ENCODE data around the gene CCDC74B.
"Not testable (repeated sequence)": the region's sequence is repeated elsewhere in the genome, so short reads cannot be mapped to it uniquely, and the experiment has no call there.

CCDC74B gene

DNA sequence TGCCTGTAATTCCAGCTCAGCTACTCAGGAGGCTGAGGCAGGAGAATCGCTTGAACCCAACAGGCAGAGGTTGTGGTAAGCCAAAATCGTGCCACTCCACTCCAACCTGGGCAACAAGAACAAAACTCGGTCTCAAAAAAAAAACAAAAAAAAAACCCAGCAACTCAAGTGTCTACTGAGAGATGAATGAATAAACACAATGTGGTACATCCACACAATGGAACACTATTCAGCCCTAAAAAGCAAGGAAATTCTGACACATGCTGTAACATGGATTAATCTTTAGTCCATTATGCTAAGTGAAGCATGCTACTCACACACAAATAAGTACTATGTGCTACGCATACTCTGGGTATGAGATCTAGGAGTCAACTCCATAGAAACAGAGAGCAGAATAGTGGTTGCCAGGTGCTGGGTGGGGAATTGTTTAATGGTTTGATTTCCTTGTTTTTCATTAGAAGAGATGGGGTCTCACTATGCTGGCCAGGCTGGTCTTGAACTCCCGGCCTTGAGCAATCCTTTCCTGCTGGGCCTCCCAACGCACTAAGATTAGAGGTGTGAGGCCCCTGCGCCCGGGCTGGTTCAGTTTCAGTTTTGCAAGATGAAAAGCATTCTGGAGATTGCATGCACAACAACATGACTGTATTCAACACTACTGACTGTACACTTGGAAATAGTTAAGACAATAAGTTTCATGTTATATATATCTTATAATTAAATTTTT, 20.5 kb upstream of the CCDC74B start:
- no peak for DNase-seq

DNA sequence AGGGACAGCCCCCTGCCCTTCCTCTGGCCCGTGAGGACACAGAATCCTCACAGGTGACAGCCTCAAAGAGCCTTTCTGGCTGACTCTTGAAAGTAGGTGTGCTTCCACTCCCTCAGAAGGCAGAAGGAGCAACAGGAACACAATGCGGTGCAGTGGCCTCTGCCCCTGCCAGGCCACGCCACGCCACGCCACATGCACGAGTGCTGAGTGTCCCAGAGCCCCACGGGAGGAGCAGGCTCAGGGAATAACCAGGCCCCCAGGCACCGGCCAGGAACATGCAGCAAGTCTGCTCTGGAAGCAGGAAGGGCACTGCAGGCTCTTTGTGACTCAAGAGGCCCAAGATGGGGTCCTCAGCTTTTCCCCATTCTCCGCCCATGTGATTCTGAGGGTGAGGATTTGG, 18.1 kb upstream of the CCDC74B start:
- DNase-seq: no peak

- not testable (repeated sequence) for DNase-seq
Measured at GRCh38 chr2:130162486-130162885, 17.6 kb upstream of the CCDC74B start.

DNA sequence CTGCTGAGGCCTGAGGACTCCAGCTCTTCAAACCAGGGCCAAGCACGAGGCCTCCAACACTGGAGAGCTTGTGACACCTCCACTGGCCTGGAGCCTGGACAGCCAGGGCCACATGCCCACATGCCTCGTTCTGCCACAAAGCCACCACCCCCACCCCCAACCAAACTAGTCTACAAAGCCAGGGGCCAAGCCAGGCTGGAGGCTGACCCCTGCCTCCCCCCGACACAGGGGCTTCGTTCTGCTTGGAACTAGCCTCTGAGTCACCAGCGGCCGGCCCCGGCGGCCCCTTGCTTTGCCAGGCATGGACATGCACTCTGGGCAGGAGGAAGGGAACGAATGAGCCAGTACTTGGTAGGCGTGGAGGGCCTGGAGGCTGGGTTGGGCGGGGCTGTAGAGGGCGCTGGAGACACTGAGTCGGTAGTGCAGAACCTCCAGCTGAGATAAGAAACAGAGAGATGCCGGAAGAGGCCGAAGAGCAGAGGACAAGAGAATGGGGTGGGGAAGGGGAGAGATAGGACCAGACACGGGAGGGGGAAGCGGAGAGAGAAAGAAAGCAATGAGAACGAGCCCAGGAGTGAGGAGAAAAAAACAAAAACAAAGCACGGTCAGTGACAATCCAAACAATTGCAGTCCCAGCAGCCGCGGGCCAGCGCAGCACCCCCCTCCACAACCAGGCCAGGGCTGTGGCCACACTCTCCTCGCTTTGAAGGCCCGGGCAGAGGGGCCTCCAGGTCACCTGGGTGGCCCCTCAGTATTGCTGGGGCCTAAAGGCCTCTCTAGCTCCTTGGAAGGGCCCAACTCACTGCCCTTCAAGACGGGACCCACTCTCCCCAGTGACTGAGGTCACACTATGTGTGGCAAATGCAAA, 16.2 kb upstream of the CCDC74B start:
- DNase-seq: not testable (repeated sequence)

GRCh38 chr2:130160131-130160530, 15.2 kb upstream of the CCDC74B start:
- no peak for DNase-seq

DNA sequence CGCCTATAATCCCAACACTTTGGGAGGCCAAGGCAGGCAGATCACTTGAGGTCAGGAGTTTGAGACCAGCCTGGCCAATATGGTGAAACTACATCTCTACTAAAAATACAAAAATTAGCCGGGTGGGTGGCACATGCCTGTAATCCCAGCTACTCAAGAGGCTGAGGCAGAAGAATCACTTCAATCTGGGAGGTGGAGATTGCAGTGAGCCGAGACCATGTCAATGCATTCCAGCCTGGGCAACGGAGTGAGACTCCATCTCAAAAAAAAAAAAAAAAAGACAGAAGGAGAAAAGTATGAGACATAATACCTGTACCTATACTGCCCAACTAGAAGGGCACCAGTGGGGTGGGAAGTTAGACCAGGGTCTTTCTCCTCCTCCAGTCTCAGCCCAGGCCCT, 14.5 kb upstream of the CCDC74B start:
- not testable (repeated sequence) for DNase-seq

DNA sequence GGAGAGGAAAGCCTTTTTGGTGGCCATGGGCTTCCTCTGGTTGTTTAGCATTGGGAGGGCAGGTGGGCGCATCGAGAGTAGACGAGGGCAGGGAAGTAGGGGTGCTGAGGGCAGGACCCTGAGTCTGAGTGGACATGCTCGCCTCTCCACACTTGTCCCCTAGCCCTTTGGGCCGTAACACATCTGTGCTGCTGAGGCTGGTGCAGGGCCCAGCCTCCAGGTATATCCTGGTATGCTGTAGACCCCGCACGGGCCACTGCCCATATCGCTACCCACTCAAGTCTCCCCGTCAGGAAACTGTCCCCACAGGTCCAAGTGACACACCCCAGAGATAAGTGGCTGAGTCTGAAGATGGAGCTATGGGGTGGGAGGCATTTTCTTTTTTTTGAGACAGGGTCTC, 13.7 kb upstream of the CCDC74B start:
- no peak for DNase-seq

DNA sequence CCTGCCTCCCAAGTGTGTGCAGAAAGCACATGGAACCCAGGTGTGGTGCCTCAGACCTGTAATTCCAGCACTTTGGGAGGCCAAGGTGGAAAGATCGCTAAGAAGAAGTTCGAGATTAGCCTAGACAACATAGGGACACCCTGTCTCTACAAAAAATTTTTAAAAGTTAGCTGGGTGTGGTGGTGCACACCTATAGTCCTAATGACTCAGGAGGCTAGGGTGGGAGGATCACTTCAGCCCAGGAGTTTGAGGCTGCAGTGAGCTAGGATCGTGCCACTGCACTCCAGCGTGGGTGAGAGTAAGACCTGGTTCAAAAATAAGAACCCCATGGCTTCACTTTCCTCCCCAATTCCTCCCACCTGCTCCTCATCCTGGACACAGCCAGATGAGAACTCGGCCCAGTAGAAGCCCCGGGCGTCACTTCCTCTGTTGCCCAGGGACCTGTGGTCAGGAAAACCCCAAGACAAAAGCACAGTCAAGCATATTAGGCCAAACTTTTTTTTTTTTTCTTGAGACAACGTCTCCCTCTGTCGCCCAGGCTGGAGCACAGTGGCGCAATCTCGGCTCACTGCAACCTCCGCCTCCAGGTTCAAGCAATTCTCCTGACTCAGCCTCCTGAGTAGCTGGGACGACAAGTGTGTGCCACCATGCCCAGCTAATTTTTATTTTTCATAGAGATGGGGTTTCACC, 13.1 kb upstream of the CCDC74B start:
- DNase-seq: not testable (repeated sequence)

DNA sequence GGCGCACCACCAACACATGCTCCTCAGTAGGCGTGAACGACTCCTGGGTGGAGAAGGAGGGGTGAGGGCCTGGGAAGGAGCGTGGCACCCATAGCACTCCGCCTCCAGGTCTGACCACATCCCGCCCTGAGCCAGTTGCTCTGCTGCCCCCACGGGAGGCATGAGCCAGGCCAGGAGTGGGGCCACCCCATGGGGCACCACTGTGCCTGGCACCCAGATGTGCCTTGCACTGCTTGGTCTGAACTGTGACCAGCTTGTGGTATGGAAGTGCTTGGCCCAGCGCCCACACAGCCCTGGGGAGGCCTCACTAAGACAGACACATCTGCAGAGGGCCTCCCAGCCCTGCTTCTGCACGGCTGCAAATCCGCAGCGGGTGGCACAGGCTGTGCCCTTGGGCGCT, 12.4 kb upstream of the CCDC74B start:
- DNase-seq: not testable (repeated sequence)

- no peak for DNase-seq
Measured at GRCh38 chr2:130156624-130157004, 11.7 kb upstream of the CCDC74B start.

DNA sequence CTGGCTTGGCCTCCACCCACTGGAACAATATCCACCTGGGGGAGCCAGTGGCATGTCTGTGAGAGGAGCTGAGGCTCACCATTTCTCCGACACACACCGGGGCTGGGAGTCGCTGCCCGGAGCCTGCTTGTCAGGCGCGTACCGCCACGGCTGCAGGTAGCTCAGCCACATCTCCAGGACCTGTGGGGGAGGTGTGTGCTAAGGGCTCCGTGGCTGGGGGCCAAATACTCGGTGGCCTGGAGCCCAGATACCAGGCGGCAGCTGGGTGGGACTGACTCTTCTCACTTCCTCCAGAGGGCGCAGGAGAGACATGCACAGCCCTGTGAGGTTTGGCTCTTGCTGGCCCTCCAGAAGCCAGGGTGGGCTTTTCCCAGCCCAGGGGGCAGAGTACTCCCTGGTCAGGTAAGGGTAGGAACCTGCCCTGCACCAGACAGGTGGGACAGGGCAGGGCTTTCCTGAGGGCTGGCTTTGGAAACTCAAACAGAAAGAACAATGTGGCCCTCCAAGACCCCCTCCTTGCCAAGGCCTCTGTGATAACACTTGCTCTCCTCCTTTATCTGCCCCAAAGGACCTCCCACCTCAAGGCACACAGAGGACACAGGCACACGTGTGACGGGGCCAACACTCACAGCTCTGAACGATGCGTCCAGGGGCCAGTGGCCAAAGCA, 11.2 kb upstream of the CCDC74B start:
- peak; percentile 48 for DNase-seq

DNA sequence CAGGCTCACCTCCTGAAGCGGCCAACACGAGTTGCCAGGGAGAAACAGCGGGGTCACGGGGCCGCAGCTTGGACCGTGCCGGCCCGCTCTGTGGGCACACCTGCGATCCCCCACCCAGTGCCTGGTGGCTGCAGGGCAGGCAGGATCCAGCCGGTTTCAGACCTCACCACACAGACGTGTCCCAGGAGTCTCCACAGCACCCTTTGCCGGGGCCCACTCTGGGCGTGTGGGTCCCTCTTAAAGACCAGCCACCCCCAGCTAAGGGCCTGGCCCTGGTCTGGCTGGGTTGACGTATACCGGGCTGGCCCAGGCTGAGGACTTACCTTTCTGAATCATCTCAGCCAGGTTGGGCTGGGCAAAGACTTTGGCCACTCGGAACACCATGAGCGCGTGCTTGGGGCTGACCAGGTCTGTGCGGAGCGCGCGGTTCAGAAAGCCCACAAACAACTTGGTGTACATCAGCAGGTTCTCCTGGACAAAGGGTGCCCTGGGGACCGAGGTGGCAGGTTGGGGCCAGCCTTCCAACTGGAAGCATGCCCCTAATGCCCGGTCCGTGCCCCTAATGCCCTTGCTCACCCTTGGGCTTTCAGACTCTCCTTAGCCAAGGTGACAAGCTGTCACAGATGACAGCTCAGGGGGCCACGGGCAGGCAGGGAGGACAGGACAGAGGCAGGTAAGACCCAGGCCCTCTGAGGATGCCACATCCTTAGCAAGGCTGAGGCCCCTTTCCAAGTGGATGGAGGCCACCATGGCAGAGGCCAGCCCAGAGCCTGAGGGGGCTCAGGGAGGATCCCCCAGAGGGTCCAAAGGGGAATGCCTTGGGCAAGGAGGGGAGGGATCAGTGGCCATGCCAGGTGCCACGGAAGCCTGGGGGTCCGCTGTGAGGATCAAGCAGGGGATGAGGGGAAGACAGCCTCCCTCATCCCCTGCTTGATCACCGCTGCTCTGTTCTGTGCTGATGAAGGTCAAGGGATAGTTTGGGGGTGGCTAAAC, 10.2 kb upstream of the CCDC74B start:
- DNase-seq: no peak

GRCh38 chr2:130154423-130154770, 9.5 kb upstream of the CCDC74B start:
- not testable (repeated sequence) for DNase-seq

DNA sequence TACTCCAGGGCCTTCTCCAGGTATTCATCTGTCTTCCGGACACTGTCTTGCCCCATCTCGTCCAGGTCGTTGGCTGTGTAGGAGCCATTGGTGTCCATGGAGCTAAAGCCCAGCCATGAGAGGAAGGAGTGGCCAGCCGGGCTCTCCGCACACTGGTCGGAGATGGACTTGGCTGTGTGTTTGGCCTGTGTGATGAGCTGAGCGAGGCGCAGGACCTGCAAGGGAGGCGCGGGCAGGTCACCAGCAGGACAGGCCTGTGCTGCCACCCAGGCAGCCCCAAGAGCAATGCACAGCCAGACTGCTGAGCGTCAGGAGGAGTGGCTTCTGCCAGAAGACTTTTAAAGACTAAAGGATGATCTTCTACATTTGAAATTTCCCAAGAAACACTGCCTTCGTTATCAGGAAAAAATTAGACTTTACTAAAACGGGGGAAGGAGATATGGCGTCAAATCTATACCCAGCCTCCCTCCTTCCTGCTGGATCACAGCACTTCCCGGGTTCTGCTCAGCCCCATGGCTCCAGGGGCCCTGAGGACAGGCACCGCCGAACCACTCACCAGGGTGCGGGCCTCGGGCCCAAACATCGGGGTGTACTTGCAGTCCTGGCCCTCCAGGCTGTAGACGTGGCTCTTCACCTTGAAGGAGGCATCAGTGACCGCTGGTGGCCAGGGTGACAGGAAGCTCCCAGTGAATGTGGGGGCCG, 9.0 kb upstream of the CCDC74B start:
- DNase-seq: not testable (repeated sequence)

GRCh38 chr2:130152816-130153595, 8.1 kb upstream of the CCDC74B start:
- DNase-seq: no peak

DNA sequence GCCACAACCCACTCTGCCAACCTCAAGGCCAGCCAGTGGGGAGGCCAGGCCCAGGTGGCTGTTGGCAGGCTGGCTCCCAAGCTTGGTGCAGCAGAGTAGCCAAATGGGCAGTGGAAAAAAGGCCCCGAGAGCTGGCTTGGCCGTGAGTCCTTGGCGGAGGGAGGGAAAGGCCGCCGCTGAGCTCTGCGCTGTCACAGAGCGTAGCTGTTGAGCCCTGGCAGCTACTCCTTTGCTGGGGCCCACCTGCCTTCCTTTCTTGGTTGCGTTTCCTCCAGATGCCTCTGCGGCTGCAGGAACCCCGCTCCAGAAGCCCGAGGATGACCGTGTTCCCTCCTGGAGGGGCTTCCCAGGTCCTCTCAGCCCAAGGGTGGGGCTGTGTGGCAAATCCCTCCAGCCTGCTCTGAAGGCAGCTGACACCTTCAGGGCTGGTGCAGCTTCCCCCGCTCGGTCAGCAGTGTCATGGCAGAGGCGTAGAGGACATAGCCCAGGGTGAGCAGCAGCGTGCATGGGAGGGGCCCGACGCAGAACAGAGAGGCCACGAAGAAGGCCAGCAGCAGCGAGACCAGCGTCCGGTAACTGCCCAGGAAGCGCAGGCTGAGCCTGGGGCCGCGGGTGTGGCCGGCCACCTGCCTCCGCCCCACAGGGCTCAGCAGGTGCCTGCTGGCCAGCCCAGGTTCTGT, 7.4 kb upstream of the CCDC74B start:
- DNase-seq: not testable (repeated sequence)

GRCh38 chr2:130151145-130151512, 6.2 kb upstream of the CCDC74B start:
- DNase-seq: not testable (repeated sequence)

DNA sequence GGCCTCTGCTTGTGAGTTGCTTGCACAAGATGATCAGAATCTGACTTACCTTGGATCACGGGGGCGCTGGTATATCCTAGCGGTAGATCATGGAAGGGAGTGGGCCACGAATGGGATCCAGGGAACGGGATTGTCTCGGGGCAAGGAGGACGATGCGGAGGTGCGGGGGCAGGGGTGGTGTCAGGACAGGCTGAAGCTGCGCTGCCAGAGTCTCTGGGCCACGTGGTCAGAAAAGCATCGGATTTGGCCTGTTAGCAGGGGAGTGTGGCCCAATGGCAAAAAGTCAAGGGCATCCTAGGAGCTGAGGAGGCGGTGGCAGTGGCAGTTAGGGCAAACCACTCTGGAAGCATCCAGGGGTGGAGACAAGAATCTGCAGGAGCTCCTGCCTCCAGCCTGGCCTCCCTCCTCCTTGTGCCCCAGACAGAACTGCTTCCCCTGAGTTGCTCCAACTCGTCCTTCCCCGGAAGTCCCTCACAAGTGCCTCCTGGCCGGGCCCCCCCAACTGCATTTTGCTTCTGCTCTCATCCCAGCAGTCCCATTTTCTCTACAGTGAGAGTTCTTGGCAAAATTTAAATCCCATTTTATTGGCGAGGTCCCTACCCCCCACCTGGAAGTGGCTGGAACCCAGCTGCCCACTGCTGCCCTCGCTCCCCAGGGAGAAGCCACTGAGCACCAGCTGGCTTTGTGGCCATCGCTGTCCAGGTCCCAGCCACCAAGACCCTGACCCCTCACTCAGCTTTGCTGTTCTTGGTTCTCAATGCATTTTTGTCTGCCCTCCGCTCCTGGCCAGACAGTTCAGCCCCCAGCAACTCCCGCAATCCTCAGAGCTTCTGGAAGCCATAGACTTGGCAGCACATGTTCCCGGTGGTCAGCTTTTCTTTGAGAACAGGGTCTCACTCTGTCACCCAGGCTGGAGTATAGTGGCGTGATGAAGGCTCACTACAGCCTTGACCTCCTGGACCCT, 5.6 kb upstream of the CCDC74B start:
- no peak for DNase-seq

GRCh38 chr2:130148515-130148914, 3.6 kb upstream of the CCDC74B start:
- DNase-seq: not testable (repeated sequence)

All from fibroblast of upper back skin (primary cell).